SU-DHL-6 (cell line): ENCODE measurements around the gene HK1.

Experiments used
- H2AFZ ChIP-seq: fragments of 200-600 bp; sonication (generic); 2 replicates; pipeline ENCODE4 v1.6.1; 2014; ENCODE audit warnings: low read depth, mild to moderate bottlenecking, moderate library complexity, mixed read lengths, antibody characterized with exemption, low read length; ENCODE audit not compliant: severe bottlenecking
- H3F3A ChIP-seq: fragments of 200-600 bp; shearing (Covaris generic); 2 replicates; pipeline ENCODE4 v1.6.0; 2016; ENCODE audit warnings: antibody characterized with exemption, mild to moderate bottlenecking; ENCODE audit not compliant: insufficient read depth
- H3K27ac ChIP-seq: fragments of 200-600 bp; sonication (generic); 2 replicates; pipeline ENCODE4 v1.5.1; 2016; ENCODE audit warnings: low read depth, mild to moderate bottlenecking, low read length, moderate library complexity, mixed read lengths
- H3K27me3 ChIP-seq: fragments of 200-600 bp; sonication (generic), shearing (Covaris generic); 2 replicates; pipeline ENCODE4 v1.6.0; 2014; ENCODE audit warnings: mild to moderate bottlenecking, low read length
- H3K36me3 ChIP-seq: fragments of 200-600 bp; sonication (generic); 2 replicates; pipeline ENCODE4 v1.6.1; 2014; ENCODE audit warnings: mild to moderate bottlenecking, low read length, mixed read lengths
- H3K4me2 ChIP-seq: fragments of 300-600, 200-600 bp; shearing (Covaris generic), sonication (generic); 2 replicates; pipeline ENCODE4 v1.6.0; 2014; ENCODE audit warnings: low read length, low read depth, mild to moderate bottlenecking; ENCODE audit not compliant: poor library complexity, severe bottlenecking
- H3K4me3 ChIP-seq: fragments of 200-600 bp; sonication (generic); 2 replicates; pipeline ENCODE4 v1.5.1; 2014; ENCODE audit warnings: antibody characterized with exemption, low read length, mild to moderate bottlenecking, mixed read lengths; ENCODE audit not compliant: insufficient read depth, poor library complexity, severe bottlenecking
- H3K79me2 ChIP-seq: fragments of 200-600 bp; sonication (generic); 2 replicates; pipeline ENCODE4 v1.6.1; 2014; ENCODE audit warnings: mild to moderate bottlenecking, low read length, moderate library complexity; ENCODE audit not compliant: insufficient read depth
- H3K9ac ChIP-seq: fragments of 200-600 bp; sonication (generic); 2 replicates; pipeline ENCODE4 v1.7.0; 2014; ENCODE audit warnings: mild to moderate bottlenecking, low read length
- H3K9me2 ChIP-seq: fragments of 200-600 bp; sonication (generic); replicated peaks from 2 replicates; pipeline ENCODE4 v1.6.1; 2014; ENCODE audit warnings: low read length; ENCODE audit not compliant: insufficient read depth
- H3K9me3 ChIP-seq: fragments of 200-600 bp; sonication (generic); 2 replicates; pipeline ENCODE4 v1.6.1; 2014; ENCODE audit warnings: low read length, mixed read lengths; ENCODE audit not compliant: insufficient read depth
- H4K20me1 ChIP-seq: fragments of 200-600 bp; sonication (generic); 2 replicates; pipeline ENCODE4 v1.6.1; 2014; ENCODE audit warnings: low read depth, mild to moderate bottlenecking, antibody characterized with exemption, low read length, moderate library complexity, mixed read lengths
- EZH2phosphoT487 ChIP-seq: fragments of 200-600 bp; sonication (generic), shearing (Covaris generic); conservative IDR thresholded peaks from 2 replicates; pipeline ENCODE4 v1.6.1; 2018; ENCODE audit warnings: mild to moderate bottlenecking, antibody characterized with exemption, low read length, moderate library complexity, mixed read lengths
- TF ChIP-seq, protein P1 (sequence below): fragments of 200-600 bp; sonication (generic); IDR thresholded peaks from one replicate; pipeline ENCODE4 v1.5.1; 2017; ENCODE audit warnings: antibody characterized with exemption, mild to moderate bottlenecking, low read length, moderate library complexity; ENCODE audit not compliant: insufficient read depth, poor library complexity, severe bottlenecking

The HK1 gene

DNA sequence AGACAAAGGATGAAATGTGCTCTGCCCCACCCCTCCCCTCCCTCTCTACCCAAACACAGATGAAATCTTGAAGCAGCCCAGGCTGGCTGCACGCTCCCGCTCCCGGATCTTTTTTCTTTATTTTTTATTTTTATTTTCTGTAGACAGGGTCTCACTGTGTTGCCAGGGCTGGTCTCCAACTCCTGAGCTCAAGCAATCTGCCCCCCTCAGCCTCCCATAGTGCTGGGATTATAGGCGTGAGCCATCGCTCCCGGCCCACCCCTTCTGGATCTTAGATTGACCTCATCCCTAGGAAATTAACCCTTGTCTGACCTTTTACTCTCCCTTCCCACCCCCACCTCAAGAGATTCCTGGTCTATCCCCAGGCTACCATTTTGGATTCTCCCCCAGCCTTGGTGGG is 124.1 kb downstream of the HK1 start:
- H3K4me2 ChIP-seq, result no peak overlapping the region
- H2AFZ ChIP-seq, result no peak overlapping the region
- no peaks in the 10 kb centered on the region for H4K20me1 ChIP-seq
- H3K79me2 ChIP-seq, result no peaks in the 10 kb centered on the region
- no peaks in the 10 kb centered on the region for H3F3A ChIP-seq
- no peak overlapping the region for H3K4me3 ChIP-seq
- H3K9ac ChIP-seq, result no peak overlapping the region
- H3K27ac ChIP-seq, result no peak overlapping the region
- H3K27me3 ChIP-seq, result no peaks in the 10 kb centered on the region
- H3K9me2 ChIP-seq, result no peaks in the 10 kb centered on the region
- no peak for TF ChIP-seq EZH2phosphoT487
- TF ChIP-seq, protein P1, sequence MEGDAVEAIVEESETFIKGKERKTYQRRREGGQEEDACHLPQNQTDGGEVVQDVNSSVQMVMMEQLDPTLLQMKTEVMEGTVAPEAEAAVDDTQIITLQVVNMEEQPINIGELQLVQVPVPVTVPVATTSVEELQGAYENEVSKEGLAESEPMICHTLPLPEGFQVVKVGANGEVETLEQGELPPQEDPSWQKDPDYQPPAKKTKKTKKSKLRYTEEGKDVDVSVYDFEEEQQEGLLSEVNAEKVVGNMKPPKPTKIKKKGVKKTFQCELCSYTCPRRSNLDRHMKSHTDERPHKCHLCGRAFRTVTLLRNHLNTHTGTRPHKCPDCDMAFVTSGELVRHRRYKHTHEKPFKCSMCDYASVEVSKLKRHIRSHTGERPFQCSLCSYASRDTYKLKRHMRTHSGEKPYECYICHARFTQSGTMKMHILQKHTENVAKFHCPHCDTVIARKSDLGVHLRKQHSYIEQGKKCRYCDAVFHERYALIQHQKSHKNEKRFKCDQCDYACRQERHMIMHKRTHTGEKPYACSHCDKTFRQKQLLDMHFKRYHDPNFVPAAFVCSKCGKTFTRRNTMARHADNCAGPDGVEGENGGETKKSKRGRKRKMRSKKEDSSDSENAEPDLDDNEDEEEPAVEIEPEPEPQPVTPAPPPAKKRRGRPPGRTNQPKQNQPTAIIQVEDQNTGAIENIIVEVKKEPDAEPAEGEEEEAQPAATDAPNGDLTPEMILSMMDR, result no peak
- H3K36me3 ChIP-seq, result no peaks in the 10 kb centered on the region
- H3K9me3 ChIP-seq, result no peaks in the 10 kb centered on the region

DNA sequence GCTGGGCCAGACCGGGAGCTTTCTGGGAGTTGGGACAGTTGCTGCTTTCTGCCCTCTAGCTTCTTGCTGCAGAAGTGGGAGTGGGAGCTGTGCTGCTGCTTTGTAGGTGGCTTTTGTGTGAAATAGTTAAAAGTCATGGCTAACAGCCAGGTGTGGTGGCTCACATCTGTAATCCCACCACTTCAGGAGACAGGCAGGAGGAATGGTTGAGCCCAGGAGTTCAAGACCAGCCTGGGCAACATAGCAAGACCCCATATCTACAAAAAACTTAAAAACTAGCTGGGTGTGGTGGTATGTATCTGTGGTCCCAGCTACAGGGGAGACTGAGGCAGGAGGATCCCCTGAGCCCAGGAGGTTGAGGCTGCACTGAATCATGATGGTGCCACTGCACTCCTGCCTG is 124.8 kb downstream of the HK1 start:
- Histone ChIP-seq H3K9me2 (no peaks in the 10 kb centered on the region), H3F3A (no peaks in the 10 kb centered on the region), H3K36me3 (no peaks in the 10 kb centered on the region), H2AFZ (no peak overlapping the region), H3K4me2 (no peak overlapping the region), H3K27me3 (no peaks in the 10 kb centered on the region), H3K4me3 (no peak overlapping the region), H3K79me2 (no peaks in the 10 kb centered on the region), H3K27ac (no peak overlapping the region), H3K9ac (no peak overlapping the region), H4K20me1 (no peaks in the 10 kb centered on the region), H3K9me3 (no peaks in the 10 kb centered on the region)
- no peak for TF ChIP-seq EZH2phosphoT487
- TF ChIP-seq, protein P1, result no peak

DNA sequence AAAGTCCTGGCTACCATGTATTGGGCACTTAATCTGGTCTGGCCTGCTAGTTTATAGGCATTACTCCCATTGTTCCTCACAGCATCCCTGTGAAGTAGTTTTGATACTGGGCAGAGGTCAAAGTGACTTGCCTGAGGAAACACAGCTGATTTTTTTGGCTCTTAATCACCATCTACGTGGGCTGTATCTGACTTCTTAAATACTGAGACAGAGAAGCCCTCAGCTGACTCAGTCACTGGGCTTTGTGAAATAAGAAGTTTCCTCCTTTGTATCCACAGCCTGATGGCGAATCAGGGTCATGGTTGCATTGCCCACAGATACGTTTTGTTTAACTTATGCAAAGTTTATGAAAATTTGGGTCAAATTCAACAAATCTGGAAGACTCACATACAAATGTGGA is 125.2 kb downstream of the HK1 start:
- H3K9me3 ChIP-seq, result no peaks in the 10 kb centered on the region
- no peaks in the 10 kb centered on the region for H4K20me1 ChIP-seq
- TF ChIP-seq, protein P1, result no peak
- TF ChIP-seq EZH2phosphoT487, result no peak
- no peak overlapping the region for H3K9ac ChIP-seq
- no peak overlapping the region for H3K27ac ChIP-seq
- no peaks in the 10 kb centered on the region for H3K36me3 ChIP-seq
- no peak overlapping the region for H3K4me3 ChIP-seq
- H2AFZ ChIP-seq, result no peak overlapping the region
- no peaks in the 10 kb centered on the region for H3K9me2 ChIP-seq
- H3K4me2 ChIP-seq, result no peak overlapping the region
- H3K27me3 ChIP-seq, result no peaks in the 10 kb centered on the region
- H3K79me2 ChIP-seq, result no peaks in the 10 kb centered on the region
- no peaks in the 10 kb centered on the region for H3F3A ChIP-seq

DNA sequence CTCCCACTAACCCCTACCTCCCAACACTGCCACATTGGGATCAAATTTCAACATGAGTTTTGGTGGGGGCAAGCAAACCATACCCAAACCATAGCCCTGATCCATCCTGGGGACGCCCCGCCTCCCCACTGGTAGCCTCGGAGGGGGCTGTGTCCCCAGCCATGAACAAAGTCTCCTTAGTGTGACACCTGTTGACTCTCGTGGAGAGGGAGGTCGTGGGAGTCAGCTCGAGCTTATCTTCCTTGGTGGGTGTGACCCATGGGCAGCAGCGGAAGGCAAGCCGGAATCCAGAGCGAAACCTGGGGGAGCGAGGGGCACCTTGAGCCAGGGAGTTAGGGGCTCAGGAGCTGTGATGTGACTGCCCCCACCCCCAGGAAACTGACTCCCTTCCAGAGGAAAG is 126.5 kb downstream of the HK1 start:
- H3K4me3 ChIP-seq, result no peak overlapping the region
- no peaks in the 10 kb centered on the region for H3K9me3 ChIP-seq
- TF ChIP-seq EZH2phosphoT487, result no peak
- TF ChIP-seq, protein P1, result no peak
- H3K36me3 ChIP-seq, result no peaks in the 10 kb centered on the region
- H3K27ac ChIP-seq, result no peak overlapping the region
- H3F3A ChIP-seq, result no peaks in the 10 kb centered on the region; the same call in 1 of the 2 replicates
- H3K4me2 ChIP-seq, result no peak overlapping the region
- H3K27me3 ChIP-seq, result no peaks in the 10 kb centered on the region
- no peak overlapping the region for H3K9ac ChIP-seq
- H4K20me1 ChIP-seq, result no peaks in the 10 kb centered on the region
- no peaks in the 10 kb centered on the region for H3K9me2 ChIP-seq
- no peak overlapping the region for H2AFZ ChIP-seq
- H3K79me2 ChIP-seq, result no peaks in the 10 kb centered on the region
